ENCODE data around the gene NDUFB3.
"Not testable (repeated sequence)": the region's sequence is repeated elsewhere in the genome, so short reads cannot be mapped to it uniquely, and the experiment has no call there.

DNA sequence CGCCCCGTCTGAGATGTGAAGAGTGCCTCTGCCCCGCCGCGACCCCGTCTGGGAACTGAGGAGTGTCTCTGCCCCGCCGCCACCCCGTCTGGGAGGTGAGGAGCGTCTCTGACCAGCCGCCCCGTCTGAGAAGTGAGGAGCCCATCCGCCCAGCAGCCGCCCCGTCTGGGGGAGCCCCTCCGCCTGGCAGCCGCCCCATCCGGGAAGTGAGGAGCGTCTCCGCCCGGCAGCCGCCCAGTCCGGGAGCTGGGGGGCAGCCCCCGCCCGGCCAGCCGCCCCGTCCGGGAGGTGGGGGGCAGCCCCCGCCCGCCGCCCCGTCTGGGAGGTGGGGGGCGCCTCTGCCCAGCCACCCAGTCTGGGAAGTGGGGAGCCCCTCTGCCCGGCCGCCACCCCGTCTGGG lies 29.4 kb upstream of the NDUFB3 start:
- not testable (repeated sequence) for TF ChIP-seq CTCF (conservative IDR thresholded peaks at IDR 0.05; ENCODE audit: low read length); EZH2phosphoT487 (IDR thresholded peaks at IDR 0.05; ENCODE audit: borderline replicate concordance)
